Fibroblast of skin of back (primary cell): ENCODE measurements around the gene CDHR3.

ENCODE experiments used
- DNase-seq: peaks from one replicate; pipeline ENCODE4 v3.0.0-alpha.2; 2013

Gene CDHR3

DNA sequence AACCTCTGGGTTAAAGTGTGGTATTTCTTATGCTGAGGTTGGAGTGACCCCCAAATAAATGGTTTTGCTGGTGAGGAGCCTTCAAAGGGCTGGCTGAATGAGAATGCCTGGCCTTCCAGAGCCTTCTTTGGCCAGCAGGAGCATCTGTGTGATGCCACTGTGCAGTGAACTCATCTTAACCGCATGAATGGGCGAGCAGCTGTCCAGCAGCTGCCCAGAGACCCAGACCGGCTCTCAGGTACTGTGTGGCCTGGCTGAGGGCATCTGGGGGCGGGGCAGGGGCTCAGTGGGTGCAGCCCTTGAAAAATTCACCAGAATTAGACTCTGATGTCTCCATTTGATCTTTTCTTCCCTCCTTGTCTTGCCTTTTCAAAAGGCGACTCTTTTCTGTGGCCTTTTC is 90.0 kb downstream of the CDHR3 start:
- no peak for DNase-seq

DNA sequence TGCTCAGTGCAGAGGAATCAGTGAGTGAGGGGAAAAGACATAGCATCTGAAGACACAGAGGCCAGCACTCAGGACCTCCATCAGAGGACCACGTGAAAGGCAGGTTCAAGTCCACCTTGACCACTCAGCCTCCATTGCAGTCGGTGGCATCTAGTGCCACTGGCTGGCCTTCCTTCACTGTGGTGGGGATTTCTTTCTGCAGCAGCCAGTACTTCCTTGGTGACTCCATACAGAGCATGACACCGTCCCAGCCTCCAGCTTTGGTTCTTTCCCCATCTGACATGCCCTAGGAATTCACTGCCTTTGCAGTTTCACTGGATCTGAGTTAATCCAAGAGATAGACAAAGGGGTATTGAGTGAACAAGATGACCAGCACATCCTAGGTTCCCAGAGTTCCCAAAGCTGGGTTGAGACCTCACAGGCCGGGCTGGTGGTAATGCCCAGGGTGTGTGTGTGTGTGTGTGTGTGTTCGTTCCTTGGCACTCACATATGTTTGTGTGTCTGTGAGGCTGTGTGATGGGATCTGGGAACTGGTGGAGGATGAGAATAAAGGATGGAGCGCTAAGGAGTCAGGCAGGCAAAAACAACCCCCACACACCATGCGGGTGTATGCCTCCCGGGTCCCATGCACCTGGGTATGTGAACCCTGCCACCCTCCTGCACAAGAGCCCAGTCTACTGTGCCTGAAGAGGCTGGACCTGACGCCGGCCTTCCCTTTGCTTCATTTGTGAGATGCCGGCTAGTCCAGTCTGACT is 91.3 kb downstream of the CDHR3 start:
- DNase-seq, result no peak

DNA sequence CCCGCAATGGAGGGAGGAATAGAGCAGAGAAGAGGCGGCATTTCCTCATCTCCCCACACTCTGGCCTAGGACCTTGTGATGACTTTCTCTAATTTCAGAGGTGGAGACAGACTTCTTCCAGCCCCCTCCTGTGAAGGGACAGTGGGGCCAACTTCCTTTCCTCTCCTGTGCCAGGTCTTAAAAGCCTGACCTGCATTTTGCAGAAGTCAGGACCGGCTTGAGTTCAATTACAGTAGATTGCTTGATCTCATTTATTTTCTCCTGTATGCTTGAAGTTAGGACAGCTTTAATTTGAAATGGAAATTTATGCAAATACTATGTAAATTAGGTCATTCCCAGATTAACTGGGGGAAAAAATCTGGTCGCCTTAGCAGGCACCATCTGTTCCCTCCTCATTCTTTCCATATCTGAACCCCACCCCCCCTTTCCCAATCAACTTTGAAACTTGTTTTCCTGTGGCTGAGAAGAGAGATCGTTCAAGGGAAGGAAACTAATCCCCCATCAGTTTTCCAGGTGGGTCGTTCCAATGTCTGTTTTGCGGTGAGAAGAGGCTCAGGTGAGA is 92.0 kb downstream of the CDHR3 start:
- no peak for DNase-seq

DNA sequence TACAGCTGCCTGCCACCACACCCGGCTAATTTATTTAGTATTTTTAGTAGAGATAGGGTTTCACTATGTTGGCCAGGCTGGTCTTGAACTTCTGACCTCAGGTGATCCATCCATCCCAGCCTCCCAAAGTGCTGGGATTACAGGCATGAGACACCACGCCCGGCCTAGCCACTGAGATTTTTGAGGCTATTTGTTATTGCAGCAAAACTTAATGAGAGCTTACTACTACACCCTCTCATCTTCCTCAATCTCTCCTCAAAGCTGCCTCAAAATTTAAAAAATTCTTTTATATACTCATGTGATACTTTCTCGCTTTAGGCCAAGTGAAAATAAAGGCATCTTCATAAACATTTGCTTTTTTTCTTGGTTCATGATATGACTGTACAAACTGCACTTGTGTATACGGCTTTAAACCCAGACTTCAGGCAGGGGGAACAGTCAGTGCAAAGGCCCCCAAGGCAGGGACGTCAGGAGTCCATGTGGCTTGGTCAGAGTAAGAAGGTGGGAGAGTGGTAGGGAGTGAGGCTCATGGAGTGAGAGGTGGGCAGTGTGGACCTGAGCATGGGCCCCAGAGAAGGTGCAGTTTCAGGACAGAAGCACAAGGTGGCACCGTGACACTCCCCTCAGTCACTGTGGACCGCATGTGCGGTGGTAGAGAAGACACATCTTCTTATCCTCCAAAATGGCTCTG is 93.6 kb downstream of the CDHR3 start:
- peak; percentile 68 for DNase-seq

DNA sequence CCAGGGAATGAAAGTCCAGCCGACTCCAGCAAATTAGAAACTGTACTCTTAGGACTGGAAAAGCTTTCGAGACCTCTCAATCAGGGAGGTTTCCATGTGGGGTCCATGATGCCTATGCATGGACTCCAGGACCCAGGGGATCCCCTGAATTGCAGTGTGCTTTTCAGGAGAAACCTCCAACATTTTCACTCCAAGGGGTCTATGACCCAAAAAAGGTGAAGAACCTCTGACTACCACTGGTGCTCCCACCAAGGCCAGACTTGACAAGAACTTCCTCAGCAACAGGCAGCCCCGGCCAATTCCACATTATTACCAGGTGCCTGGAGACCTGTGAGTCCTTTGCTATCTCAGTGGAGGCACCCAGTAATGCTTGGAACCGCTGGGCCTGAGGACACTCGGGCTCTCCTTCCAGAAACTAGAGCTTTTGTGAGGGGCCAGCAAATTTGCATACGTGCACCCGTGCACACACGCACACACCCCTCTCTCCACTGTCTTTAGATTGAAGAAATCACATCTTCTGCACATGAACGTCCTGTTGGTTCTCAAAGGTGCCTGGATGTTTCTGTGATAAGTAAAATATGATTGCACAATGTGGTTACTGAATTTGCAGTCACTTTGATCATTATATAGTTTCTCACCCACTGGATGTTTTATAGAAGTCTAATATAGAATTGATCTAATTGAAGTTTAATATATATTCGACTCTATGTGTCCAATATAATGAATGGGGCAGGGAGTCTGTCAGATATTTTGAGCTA is 94.3 kb downstream of the CDHR3 start:
- DNase-seq, result no peak

DNA sequence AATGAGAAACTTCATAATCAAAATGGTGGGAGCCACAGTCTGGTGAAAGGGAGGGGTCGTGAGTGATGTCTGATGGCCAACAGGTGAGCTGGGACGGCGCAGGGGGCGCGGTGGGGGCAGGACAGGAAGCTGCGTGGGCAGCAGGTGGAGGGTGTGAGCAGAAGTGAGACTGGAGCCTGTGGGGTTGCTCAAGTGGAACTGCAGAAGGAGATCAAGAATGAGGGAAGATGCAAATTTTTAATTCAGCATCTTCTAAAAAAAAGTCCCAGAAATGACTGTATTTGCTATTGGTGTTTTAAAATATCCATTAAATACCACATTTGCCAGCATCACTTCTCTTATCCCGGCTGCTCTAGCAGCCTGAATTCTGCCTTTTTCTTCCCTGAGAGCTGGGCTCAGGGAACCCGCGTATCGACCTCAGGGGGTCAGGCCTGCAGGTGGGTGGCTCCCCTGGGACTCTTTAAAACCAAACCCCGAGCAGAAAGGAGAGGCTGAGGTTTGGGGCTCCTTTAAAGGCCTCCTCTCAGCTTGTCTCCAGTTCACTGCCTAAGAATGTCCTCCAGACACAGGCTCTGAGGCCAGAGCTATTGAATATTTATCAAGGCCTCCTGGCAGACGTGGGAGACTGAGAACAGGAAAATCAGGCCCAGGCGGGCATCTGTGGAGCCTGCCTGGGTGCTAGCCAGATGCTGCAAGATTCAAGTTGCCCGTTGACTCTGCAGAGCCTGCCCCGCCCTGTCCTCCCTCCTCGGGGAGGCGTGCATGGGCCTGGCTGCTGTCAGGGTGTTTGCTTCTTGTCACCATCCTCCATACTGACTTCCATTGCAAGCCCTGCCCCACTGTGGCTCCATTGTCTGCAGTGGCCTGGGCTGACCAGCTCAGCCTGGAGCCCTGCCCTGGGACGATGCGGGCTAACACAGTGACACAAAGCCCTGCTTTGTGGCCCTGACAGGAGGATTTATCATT is 95.2 kb downstream of the CDHR3 start:
- DNase-seq, result no peak

DNA sequence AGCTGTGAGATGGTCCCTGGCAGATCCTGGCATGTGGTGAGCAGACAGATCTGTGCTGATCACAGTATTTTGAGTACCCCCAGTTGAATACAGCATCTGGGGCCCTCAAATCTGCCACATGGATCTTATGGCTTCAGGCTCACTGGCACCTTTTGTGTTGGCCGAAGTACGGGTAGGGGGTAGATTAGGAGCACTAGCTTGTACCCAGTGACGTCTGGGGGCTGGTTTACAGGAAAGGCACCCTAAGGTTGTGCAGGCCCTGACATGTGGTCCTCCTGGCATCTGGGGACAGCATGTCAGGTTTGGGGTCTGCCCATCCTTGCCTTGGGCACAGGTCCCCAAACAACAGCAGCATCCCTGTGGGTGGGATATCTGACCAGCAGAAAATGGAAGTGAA is 95.9 kb downstream of the CDHR3 start:
- no peak for DNase-seq

DNA sequence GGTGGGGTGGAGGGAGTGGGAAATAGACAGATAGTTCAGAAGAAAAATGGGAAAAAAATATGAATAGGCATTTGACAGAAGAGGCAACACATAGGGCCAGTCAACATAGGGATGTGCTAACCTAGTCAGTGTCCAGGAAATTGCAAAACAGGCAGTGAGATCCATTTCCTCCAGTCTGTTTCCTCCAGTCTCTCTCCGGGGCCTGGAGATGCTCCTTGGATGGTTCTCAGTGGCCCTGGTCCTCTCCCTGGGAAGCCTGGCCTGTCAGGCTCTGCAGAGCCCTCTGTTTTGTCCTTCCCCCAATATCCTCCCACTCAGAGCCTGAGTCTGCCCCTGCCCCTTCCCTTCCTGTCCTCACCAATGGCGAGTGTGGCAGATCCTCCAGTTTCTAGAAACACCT is 96.5 kb downstream of the CDHR3 start:
- DNase-seq, result no peak

DNA sequence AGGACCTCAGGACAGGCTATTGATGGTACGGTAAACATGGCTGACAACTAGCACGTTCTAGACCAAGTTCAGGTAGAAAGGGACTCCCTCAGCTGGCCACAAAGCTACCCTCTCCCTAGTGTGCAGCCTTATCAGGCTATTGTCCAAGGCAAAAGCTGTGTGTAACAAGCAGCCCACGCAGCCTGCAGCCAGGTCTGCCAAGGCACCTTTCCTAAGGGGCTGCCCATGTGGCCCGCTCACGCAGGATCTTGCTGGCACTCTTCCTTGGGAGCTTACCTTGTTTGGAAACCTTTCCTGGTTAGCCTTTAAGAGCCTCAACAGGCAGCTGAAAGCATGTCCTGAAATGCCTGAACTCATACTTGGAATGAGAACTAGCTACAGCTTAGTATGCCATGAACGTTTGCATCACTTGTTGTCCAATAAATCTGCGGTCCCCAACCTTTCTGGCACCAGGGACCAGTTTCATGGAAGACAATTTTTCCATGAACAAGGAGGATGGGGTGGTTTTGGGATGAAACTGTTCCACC is 97.4 kb downstream of the CDHR3 start:
- no peak for DNase-seq

DNA sequence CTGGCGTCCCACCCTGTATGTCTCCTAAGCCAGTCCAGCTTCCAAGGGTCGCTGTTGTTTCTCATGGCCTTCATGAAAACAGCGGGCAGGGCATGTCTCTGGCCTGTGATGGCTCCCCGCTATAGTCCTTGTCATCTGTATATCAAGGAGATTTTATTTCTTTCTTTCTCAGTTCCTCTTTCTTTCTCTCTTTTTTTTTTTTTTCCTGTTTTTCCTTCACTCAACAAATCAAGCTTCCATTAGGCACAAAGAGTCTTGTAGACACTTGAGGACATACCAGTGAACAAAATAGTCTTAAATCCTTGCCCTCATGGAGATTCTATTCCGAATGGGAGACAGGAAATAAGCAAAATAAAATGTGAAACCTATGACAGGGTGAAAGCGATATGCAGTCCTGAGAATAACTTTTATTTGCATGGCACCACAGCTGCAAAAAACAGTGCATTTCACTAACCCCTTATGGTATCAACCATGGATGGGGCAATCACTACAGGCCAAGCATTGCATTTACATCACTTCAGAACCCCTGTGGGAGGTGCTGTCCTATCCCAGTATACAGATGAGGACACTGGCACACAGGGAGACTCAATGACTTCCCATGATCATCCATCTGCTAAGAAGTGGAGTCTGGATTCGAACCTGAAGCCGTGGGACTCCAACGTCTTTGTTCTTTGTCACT is 98.4 kb downstream of the CDHR3 start:
- DNase-seq, result no peak

DNA sequence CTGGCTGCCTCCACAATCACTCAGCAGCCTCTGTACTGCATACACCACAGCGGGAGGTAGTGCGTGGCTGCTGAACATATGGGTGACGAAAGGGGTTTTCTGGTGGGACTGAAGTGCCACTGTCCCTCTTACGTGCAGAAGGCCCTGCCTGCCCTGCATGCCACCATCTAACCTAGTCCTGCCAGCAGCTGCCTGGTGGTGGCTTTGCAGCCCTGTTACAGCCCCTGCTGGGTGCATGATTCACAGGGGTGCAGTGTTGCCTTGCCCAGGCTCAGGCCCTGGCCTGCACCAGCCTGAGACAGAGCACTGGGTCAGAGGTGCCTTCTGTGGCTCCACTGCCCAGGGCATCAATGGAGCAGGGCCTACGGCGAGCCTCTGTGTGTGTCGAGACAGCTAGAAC is 98.9 kb downstream of the CDHR3 start:
- no peak for DNase-seq

DNA sequence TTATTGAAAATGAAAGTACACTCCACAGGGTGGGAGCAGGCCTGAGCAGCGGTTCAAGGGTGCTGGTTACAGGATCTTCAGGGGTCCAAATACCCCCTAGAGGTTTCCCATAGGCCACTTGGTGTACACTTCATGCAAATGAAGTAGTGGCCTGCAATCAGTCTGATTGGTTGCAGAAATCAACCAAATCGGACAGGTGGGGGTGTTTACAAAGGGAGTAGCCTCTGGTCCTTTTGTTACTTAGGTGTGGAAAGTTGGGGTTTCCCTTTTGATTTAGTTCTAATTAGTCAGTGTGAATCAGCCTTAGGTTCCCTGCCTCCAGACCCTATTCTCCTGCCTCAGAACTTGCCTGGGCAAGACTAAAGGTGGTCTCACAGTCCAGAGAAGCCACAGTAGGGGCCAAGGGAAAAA is 99.5 kb downstream of the CDHR3 start:
- no peak for DNase-seq

DNA sequence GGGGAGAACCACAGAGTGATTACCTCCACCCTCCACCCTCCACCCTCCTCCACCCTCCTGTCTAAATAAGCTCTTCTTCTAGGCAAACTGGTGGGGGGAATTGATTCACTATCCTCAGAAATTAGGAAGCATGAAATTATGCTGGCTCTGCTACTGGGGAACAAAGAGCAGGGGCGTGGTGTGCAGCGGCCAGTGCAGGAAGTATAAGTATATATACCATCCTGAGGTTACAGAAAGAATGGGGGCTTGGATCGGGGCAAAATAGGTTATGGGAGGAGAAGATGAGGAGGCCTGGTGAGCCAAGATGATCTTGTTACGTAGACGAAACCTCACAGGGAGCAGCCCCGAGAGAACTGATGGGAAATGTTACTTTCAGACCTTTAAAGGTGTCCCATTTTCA is 100.0 kb downstream of the CDHR3 start:
- DNase-seq, result no peak

DNA sequence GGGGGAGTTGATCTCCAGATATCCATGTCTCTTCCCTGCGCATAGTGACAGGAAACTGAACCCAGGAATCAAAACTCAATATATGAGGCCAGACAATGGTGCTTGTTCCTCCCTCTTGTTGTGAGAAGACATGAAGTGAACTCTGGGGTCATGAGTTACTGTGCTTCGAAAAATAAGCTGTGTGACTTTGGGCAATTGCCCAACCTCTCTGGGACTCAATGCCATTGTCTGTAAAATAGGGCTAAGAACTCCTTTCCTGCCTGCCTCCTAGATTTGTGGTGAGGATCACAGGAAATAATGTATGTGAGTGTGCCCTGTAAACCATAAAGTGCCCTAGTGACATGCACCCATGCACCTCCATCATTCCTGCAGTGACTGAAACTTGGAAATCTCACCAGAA is 100.6 kb downstream of the CDHR3 start:
- no peak for DNase-seq

DNA sequence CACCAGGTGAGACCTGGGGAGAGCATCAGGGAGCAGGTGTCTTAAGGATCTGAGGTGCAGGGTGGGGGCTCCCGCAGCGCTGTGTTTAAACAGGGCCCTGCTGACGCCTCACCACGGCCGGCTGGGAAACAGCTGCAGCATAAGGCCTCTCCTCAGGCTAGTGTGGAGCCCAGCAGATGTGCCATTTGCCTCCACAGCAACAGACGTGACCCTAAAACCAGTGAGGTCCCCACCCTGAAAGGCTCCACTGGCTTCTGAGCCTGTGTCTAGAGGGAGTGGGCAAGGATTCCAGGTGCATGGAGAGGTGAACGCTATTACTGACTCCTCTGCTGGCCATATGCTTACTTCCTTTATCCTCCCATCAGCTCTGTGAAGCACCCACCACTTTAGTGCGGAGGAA is 101.3 kb downstream of the CDHR3 start:
- no peak for DNase-seq

DNA sequence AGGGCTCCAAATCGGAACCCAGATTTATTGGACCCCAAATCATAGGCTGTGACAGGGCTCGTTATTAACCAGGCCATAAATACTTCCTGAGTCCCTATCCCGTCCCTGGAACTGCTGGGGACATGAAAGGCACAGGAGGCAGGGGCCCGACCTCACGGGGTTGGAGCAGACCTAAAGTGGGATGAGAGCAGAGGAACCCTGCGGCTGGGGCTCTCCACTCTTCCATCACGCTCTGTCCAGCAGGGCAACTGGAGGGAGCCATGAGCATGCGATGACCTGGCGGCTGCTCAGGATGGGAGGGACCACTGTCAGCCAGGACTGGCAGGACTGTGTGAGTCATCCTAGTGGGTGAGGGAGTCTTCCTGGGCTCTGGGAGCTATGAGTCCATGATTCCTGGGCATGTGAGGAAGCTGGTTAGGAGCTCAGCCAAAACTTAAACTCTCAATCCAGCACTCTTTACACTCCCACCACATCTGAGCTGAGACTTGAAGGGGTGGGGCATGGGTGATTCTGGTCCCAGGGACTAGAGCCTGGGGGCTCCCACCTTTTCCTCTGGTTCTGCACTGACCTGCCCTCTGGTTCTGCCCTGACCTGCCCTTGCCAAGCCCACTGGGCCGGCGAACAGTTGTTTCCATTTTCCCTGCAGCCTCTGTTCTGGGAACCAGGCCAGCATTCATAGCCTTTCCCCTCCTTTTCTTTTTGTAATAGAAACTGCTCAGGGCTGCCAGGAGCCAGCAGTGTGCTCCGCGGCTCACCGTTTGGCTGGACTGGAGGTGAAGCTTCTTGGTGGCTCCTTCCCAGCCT is 101.9 kb downstream of the CDHR3 start:
- DNase-seq, result peak; percentile 95

DNA sequence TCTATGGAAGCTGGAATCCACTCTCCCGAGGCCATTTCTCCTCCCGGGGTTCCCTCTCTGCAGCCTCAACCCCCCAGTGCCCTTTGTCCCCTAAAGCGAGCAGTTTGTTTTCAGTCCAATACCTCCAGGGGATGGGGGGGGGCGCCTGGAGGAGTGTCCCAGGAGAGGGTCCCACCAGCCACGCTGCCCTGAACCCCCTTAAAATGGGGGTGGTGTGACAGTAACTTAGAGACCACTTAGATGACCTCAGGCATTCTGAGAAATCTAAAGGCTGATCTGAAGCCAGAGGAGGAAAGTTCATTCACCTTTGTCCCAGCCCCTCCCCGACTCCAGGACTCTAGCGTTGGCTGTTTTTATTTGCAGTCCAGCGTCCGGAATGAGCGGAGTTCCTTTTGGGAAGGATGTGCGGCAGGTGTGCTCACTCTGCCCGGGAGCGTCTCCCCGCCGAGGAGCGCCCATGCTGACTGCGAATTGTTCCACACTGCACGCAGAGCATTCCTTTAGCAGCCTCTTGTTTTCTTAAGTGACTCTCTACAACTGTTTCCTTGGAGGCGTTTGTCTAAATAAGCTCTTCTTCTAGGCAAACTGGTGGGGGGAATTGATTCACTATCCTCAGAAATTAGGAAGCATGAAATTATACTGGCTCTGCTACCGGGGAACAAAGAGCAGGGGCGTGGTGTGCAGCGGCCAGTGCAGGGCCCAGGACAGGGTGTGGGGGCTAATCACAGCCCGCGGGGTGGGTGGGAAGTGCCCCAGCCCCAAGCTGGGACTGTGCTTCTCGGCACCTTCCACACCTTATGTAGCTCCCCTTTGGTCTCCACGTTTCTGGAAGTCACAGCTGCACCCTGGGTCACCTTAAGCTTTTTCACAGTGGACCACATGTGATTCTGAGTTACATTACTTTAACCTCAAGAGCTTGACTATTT is 102.8 kb downstream of the CDHR3 start:
- peak; percentile 66 for DNase-seq

DNA sequence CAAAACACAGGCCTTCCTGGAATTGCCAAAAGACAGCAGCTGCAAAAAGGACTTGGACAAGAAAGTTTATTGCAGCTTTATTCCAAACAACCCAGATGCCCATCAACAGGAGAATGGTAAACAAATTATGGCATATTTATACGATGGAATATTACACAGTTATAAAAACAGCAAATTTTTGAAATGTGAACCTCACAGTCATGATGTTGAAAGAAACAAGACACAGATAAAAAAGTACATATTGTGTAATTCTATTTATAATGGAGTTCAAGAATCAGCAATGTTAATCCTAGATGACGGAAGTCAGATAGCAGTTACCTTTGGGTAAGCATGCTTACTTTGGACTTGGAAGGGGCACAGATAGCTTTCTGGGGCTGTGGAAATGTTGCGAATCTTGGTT is 104.6 kb downstream of the CDHR3 start:
- no peak for DNase-seq

DNA sequence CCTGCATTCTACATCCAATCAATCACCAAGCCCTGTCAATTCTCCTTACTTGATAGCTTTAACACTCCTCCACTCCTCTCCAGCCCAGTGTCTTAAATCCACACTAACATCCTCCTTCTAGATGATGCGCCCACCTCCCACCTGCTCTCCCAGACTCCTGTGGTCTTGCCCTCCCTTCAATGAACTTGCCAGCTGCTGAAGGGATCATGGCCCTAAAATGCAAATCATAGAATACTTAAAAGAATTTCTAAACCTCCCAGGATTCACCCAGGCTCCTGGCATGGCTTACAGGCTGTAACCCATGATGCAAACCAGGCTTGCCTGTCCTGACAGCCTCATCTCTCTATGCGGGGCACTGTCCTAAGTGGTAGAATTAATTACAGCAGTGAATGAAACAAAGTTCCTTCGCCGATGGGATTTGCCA is 105.5 kb downstream of the CDHR3 start:
- DNase-seq, result no peak
